ENCODE data around the gene MATN3.

Gene MATN3

GRCh38 chr2:20037660-20038059 lies 25.2 kb upstream of the MATN3 start:
- DNase-seq (ENCODE audit: low spot score): no peak

GRCh38 chr2:20035955-20036666 lies 23.6 kb upstream of the MATN3 start:
- DNase-seq (ENCODE audit: low spot score): no peak

GRCh38 chr2:20034821-20035220 lies 22.4 kb upstream of the MATN3 start:
- DNase-seq (ENCODE audit: low spot score): no peak

GRCh38 chr2:20034218-20034617 lies 21.8 kb upstream of the MATN3 start:
- DNase-seq (ENCODE audit: low spot score): no peak

- no peak for DNase-seq (ENCODE audit: low spot score)
These were observed 20.9 kb upstream of the MATN3 start for GRCh38 chr2:20033322-20033721.

- no peak for DNase-seq (ENCODE audit: low spot score)
These were observed 17.8 kb upstream of the MATN3 start for GRCh38 chr2:20030224-20030623.

GRCh38 chr2:20027705-20028434 lies 15.4 kb upstream of the MATN3 start:
- DNase-seq (ENCODE audit: low spot score): no peak

GRCh38 chr2:20027260-20027677 lies 14.8 kb upstream of the MATN3 start:
- no peak for DNase-seq (ENCODE audit: low spot score)

GRCh38 chr2:20025065-20025786 lies 12.8 kb upstream of the MATN3 start:
- no peak for DNase-seq (ENCODE audit: low spot score)

GRCh38 chr2:20023688-20024087 lies 11.2 kb upstream of the MATN3 start:
- no peak for DNase-seq (ENCODE audit: low spot score)

- DNase-seq (ENCODE audit: low spot score): no peak
These were observed 9.0 kb upstream of the MATN3 start for GRCh38 chr2:20021405-20022009.

GRCh38 chr2:20019747-20020146 lies 7.3 kb upstream of the MATN3 start:
- DNase-seq (ENCODE audit: low spot score): no peak

GRCh38 chr2:20018601-20019152 lies 6.2 kb upstream of the MATN3 start:
- no peak for DNase-seq (ENCODE audit: low spot score)

- DNase-seq (ENCODE audit: low spot score): no peak
These were observed 3.9 kb upstream of the MATN3 start for GRCh38 chr2:20016346-20016745.

GRCh38 chr2:20015482-20016083 lies 3.1 kb upstream of the MATN3 start:
- peak; percentile 70 for DNase-seq (ENCODE audit: low spot score)

- no peak for DNase-seq (ENCODE audit: low spot score)
These were observed 820 bp upstream of the MATN3 start for GRCh38 chr2:20013126-20013849.

GRCh38 chr2:20012032-20012281 lies 511 bp downstream of the MATN3 start:
- no peak for DNase-seq (ENCODE audit: low spot score)

GRCh38 chr2:20011276-20012031 lies 1.0 kb downstream of the MATN3 start:
- no peak for DNase-seq (ENCODE audit: low spot score)

GRCh38 chr2:20008703-20009102 lies 3.8 kb downstream of the MATN3 start:
- DNase-seq (ENCODE audit: low spot score): no peak

- no peak for DNase-seq (ENCODE audit: low spot score)
These were observed 6.5 kb downstream of the MATN3 start for GRCh38 chr2:20005891-20006470.
